Activated CD4-positive, CD25-positive, alpha-beta regulatory T cell treated with anti-CD3 and anti-CD28 coated beads, Interleukin-2, amount 50 U/mL, for 72 hours (primary cell): ENCODE results near the gene HSP90AA1.
A peak's percentile ranks its signal among the peaks of the same experiment; 100 is the strongest.
"Not testable (repeated sequence)": the region's sequence is repeated elsewhere in the genome, so short reads cannot be mapped to it uniquely, and the experiment has no call there.

Source experiments
- DNase-seq: peaks from one replicate; pipeline ENCODE4 v3.0.0; 2021

Gene HSP90AA1

GRCh38 chr14:102064590-102064989 is 22.3 kb downstream of the HSP90AA1 start:
- not testable (repeated sequence) for DNase-seq

DNA sequence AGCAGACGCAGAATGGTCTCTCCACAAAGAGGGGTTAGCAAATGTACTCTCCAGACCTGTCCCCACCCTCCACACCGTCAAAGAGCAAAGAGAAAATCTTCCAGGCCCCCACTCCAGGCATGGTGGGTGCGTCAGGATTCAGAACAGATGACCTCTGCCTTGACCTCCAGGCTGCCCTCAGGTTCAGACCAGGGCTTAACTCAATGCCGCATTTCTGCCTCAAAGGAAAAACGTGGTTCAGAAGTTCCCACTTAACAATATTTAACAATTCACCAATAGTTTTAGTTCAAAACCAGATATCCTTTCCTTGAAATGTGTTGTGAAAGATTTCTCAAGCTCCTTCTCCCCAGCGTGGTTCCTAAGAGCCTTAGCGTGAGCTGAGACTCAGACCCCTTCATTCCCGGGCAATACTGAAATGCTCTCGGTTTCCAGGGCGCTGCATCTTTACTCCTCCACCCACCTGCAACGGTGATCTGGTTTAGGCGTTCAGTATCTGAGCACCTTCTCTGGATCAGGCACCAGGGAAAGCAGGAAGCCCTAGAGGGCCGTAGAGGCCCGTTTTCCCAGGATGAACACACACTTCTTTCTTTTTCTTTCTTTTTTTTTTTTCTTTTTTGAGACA is 22.9 kb downstream of the HSP90AA1 start:
- no peak for DNase-seq

DNA sequence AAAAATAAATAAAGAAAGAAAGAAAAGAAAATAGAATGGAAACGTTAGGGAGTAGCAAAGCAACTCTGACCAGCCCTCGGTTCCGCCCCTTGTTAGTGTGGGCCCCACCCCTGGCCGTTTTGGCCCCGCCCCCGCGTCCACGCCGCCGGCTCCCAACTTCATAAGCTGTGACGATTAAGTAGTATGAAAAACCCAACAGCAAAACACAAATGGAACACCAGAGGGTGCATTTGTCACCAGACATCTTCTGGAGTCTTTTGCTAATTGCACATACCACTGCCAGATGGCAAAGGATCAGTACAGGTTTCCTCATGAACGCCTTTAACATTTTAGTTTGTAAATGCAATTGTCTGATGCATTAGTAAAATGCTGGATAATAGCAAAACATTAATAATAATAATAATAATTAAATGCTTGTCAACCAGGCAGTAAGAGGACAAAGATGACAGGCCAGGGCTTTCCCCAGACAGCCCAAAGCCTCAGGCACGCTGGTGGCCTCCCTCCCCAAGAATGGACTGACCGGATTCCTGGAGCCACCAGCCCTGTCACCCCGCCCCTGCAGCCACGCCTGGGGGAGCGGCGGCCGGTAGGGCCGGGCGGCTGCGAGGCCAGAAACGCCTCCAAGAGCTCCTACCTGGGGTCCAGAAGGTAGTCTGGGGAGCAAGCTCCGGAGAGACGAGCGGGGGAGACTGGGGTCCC is 23.6 kb downstream of the HSP90AA1 start:
- DNase-seq = peak; percentile 45

- no peak for DNase-seq
Observed at GRCh38 chr14:102058961-102059360, 27.9 kb downstream of the HSP90AA1 start.

DNA sequence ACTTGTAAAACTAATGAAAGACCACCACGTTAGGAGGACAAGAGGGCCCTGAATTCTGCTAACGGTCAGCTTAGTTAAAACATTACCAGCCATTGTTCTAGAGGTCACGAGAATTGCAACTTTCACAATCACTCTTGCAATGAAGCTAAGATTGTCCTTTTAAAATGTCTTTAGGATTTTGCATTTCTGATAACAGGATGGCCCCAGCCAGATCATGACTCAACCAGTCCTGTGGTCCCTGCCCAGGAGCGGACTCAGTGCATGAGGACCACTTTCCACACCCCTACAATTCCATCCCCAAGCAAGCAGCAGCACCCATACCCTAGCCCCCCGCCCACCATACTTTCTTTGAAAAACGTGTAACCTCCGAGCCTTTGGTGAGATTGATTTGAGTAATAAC is 28.7 kb downstream of the HSP90AA1 start:
- no peak for DNase-seq

- DNase-seq = no peak
Observed at GRCh38 chr14:102057480-102058114, 29.2 kb downstream of the HSP90AA1 start.

DNA sequence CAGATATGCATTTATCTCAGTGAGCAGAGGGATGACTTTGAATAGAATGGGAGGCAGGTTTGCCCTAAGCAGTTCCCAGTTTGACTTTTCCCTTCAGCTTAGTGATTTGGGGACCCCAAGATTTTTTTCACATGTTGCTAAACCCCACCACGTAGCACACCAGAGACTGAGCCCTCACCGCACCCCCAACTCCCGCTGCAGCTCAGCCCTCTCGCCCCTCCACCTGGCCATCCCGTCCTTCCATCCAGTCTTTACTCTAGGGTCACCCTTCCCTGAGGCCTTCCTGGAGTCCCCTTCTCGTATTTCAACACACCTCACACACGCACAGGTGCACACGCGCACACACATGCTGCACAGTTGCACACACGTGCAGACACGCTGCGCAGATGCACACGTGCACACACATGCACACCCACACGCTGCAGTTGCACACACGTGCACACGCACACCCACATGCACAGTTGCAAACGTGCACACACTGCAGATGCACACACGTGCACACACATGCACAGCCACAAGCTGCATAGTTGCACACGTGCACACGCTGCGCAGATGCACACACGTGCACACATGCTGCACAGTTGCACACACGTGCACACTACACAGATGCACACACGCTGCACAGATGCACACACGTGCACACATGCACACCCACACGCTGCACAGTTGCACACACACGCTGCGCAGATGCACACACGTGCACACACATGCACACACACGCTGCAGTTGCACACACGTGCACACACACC is 30.0 kb downstream of the HSP90AA1 start:
- no peak for DNase-seq

GRCh38 chr14:102055181-102055901 is 31.5 kb downstream of the HSP90AA1 start:
- no peak for DNase-seq

- no peak for DNase-seq
Observed at GRCh38 chr14:102052522-102052921, 34.3 kb downstream of the HSP90AA1 start.

DNA sequence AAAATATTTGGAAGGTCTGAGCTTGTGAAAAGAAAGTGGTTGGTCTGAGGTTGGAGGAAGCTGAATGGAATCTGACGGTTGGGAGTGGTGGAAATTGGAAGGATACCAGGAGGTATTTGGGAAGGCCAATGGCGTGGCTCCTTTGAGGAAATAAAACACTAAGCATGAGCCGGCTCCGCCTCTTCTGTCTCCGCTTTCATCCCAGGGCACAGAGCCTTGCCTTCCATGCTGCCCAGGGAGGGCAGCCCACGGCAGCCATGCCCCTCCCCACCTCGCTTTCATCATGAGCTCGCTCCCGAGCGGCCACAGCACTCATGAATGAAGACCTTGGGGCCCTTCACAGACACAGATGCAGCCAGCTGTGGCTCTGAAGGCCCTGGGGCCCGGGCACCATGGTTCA is 36.2 kb downstream of the HSP90AA1 start:
- DNase-seq = no peak

DNA sequence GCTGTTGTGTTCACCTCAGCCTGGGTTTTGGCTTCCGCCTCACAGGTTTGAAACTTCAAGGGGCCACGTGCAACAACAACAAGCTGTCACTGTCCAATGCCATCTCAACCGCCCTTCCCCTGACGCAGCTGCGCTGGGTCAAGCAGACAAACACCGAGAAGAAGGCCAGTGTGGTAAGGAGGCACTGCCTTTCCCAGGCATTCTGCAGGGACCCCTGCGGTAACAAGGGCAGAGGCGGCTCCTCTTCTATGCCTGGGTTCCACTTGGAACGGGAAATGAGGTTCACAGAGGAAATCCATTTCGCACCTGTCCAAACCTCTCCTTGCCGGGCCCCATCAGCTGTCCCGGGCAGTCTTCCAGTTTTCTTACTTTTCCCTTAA is 36.8 kb downstream of the HSP90AA1 start:
- no peak for DNase-seq

- no peak for DNase-seq
Observed at GRCh38 chr14:102049258-102050025, 37.4 kb downstream of the HSP90AA1 start.

- DNase-seq = no peak
Observed at GRCh38 chr14:102047808-102048540, 38.9 kb downstream of the HSP90AA1 start.

DNA sequence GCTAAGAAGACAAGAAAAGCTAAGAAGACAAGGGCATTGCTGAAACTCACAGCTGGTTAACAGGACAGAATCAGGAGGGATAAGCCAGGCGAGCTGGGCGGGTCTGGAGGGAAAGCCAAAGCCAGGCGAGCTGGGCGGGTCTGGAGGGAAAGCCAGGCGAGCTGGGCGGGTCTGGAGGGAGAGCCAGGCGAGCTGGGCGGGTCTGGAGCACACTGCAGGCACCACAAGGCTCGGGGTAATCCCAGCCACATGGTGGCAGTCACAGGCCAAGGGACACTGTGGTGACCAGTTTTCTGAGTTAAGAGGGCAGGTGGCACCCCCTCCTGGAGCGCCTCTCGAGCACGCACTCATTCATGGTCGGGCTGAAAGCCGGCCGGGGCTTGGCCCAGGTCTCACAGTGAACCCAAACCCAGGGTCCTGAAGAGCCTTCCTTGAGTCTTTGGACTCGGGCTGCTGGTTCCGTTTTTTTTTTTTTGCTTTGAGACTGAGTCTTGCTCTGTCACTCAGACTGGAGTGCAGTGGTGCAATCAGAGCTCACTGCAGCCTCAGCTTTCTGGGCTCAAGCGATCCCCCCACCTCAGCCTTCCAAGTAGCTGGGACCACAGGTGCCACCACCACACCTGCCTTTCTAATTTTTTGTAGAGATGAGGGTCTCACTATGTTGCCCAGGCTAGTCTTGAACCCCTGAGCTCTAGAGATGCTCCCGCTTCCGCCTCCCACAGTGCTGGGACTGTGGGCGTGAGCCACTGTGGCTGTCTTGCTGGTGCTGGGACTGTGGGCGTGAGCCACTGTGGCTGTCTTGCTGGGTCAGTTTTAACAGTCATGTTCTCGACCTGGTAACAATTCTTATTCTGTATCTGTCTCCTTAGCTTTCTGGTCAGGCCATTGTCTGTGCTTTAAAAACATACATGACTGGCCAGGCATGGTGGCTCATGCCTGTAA is 40.2 kb downstream of the HSP90AA1 start:
- no peak for DNase-seq

DNA sequence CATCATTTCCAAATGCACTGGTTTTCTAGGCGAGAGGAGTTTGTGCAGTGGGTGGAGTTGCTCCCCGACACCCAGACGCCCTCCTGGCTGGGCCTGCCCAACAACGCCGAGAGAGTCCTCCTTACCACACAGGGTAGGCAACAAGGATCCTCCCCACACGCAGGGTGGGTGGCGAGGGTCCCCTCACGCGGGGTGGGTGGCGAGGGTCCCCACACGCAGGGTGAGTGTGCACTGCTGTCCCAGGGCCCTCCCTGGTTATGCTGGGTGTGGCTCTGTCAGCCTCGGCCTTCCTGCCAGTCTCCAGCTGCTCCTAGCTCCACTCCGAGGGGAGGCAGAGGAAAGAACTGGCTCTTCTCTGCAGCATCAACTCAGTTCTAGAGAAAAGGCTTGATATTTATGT is 42.3 kb downstream of the HSP90AA1 start:
- no peak for DNase-seq

GRCh38 chr14:102043251-102044025 is 43.4 kb downstream of the HSP90AA1 start:
- no peak for DNase-seq

- DNase-seq = no peak
Observed at GRCh38 chr14:102042699-102043098, 44.1 kb downstream of the HSP90AA1 start.

GRCh38 chr14:102040153-102040552 is 46.7 kb downstream of the HSP90AA1 start:
- DNase-seq = no peak

DNA sequence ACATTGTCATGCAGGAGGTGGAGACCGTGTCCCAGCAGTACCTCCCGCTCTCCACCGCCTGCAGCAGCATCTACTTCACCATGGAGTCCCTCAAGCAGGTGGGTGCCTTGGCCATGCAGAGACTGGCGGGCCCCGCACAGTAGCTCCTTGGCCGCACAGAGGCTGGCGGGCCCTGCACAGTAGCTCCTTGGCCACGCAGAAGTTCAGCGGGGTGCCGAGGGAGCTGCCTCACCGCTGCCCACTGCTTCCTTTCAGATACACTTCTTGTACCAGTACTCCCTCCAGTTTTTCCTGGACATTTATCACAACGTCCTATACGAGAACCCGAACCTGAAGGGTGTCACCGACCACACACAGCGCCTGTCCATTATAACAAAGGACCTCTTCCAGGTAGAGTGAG is 47.7 kb downstream of the HSP90AA1 start:
- no peak for DNase-seq
